Prostate gland (tissue), 2 donors: ENCODE data around the gene FOXC2.

Experiments
- POLR2A ChIP-seq: fragments of 450-650 bp; IDR thresholded peaks from one replicate; pipeline ENCODE4 v1.6.1; 2016; ENCODE audit warnings: antibody characterized with exemption, mild to moderate bottlenecking
- TF ChIP-seq, protein P1 (sequence below), 4 experiments: fragments of 200-600 bp in 2 of 4; fragments of 450-650 bp in 2 of 4; sonication (generic) in 2 of 4; IDR thresholded peaks; 1 replicate in 3 of 4; 2 replicates in 1 of 4; pipeline ENCODE4 v1.5.1; 2016 to 2019; ENCODE audit warnings: antibody characterized with exemption in 4 of 4, mild to moderate bottlenecking in 2 of 4, moderate library complexity in 2 of 4

DNA sequence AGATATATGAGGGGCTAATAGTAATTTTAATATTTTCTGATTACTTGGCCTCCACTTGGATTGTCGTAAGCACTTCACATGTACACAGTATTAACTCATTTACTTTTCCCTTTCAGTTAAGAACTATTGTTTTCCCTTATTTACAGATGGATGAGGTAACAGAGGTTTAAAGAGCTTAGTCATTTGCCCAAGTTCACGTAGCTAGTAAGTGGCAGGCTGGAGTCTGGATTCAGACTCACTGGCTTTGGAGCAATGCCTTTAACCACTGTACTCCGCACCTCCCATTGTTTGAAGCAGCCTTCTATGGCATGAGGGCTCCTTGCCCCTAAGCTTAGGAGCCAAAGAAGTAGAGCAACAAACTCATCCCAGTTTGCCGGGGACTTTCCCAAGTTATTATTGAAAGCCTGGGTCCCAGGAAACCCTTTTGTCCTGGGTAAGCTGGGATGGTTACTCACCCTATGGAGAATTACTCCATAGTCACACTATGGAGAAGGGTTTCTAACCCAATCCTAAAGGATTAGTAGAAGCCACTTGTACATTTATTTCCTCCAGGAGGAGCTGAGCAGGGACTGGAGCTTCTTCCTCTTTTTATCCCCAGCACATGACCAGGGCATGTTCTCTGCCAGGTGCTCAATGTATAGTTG, 24.0 kb downstream of the FOXC2 start:
- TF ChIP-seq, protein P1, sequence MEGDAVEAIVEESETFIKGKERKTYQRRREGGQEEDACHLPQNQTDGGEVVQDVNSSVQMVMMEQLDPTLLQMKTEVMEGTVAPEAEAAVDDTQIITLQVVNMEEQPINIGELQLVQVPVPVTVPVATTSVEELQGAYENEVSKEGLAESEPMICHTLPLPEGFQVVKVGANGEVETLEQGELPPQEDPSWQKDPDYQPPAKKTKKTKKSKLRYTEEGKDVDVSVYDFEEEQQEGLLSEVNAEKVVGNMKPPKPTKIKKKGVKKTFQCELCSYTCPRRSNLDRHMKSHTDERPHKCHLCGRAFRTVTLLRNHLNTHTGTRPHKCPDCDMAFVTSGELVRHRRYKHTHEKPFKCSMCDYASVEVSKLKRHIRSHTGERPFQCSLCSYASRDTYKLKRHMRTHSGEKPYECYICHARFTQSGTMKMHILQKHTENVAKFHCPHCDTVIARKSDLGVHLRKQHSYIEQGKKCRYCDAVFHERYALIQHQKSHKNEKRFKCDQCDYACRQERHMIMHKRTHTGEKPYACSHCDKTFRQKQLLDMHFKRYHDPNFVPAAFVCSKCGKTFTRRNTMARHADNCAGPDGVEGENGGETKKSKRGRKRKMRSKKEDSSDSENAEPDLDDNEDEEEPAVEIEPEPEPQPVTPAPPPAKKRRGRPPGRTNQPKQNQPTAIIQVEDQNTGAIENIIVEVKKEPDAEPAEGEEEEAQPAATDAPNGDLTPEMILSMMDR (IDR thresholded peaks at IDR 0.05), result no peak
- no peak for TF ChIP-seq POLR2A
